ENCODE measurements around the gene PTPN14.

DNA sequence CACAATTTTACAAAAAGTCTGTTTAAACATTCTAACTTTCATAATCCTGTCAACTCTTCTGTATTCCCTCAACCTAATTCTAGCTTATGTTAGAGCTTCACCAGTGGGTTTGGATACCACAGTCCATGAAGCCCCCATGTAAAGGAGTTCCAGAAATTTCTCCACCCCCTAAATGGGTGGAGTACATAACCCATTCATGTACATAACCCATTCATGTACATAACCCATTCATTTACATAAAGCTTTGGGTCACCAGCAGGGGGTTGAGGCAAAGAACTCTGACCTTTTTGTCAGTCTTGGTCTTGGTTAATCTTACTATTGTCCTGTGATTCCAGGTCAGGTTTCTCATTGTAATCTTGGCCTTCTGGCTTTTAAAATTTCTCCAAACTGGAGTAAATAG lies 208.9 kb downstream of the PTPN14 start:
- TF ChIP-seq, protein P1, sequence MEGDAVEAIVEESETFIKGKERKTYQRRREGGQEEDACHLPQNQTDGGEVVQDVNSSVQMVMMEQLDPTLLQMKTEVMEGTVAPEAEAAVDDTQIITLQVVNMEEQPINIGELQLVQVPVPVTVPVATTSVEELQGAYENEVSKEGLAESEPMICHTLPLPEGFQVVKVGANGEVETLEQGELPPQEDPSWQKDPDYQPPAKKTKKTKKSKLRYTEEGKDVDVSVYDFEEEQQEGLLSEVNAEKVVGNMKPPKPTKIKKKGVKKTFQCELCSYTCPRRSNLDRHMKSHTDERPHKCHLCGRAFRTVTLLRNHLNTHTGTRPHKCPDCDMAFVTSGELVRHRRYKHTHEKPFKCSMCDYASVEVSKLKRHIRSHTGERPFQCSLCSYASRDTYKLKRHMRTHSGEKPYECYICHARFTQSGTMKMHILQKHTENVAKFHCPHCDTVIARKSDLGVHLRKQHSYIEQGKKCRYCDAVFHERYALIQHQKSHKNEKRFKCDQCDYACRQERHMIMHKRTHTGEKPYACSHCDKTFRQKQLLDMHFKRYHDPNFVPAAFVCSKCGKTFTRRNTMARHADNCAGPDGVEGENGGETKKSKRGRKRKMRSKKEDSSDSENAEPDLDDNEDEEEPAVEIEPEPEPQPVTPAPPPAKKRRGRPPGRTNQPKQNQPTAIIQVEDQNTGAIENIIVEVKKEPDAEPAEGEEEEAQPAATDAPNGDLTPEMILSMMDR (IDR thresholded peaks at IDR 0.05), result no peak
- no peak for TF ChIP-seq POLR2A (IDR thresholded peaks at IDR 0.05)
- TF ChIP-seq EP300 (IDR thresholded peaks at IDR 0.05; ENCODE audit: low read depth), result no peak
- TF ChIP-seq POLR2AphosphoS5 (IDR thresholded peaks at IDR 0.05), result no peak

Data from transverse colon (tissue), 4 donors.